ENCODE data around the gene TRPC3.

TRPC3 gene

DNA sequence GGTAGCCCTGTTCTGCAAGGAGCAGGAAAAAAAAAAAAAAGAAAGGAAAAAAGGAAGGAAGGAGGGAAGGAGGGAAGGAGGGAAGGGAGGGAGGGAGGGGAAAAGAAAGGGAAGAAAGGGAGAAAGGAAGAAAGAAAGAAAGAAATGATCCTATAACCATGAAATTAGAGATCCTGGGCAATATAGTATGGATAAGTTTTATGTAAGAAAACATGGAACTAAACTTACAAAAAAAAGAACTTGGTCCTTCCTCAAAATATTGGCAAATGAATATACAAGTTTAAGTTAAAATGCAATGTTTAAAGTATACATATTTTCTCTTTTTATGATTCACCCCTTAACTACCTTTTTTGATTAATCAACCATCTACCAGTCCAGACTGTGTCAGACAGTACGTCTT is 100.5 kb downstream of the TRPC3 start:
- Histone ChIP-seq H3K4me1 (ENCODE audit: control insufficient read depth in 1 of 2, insufficient read depth in 2 of 2, low read length in 2 of 2) (no peaks in the 10 kb centered on the region), H4K91ac (ENCODE audit: low read depth, low read length) (no peak overlapping the region), H3K4me2 (ENCODE audit: low read length) (no peak overlapping the region), H3K79me2 (ENCODE audit: control insufficient read depth, insufficient read depth, low read length, poor library complexity) (no peaks in the 10 kb centered on the region), H3K36me3 (ENCODE audit: control insufficient read depth in 1 of 2, insufficient read depth in 2 of 2, low read length in 2 of 2) (peaks cover 3 to 5% of the 10 kb centered on the region in 2 experiments), H3K4ac (ENCODE audit: low read depth, low read length) (no peak overlapping the region), H3K79me1 (ENCODE audit: low read length) (no peaks in the 10 kb centered on the region), H3K23ac (ENCODE audit: low read length) (no peak overlapping the region), H3K4me3 (ENCODE audit: low read depth, low read length) (no peak overlapping the region), H3K27ac (ENCODE audit: low read depth, low read length) (no peak overlapping the region), H3K9me3 (ENCODE audit: insufficient read depth, low read depth, low read length) (no peaks in the 10 kb centered on the region), H2BK12ac (ENCODE audit: low read length) (no peak overlapping the region), H2BK120ac (ENCODE audit: insufficient read depth, low read length, poor library complexity) (no peak overlapping the region), H3K14ac (ENCODE audit: low read length) (no peak overlapping the region), H3K18ac (ENCODE audit: low read length) (no peak overlapping the region), H4K12ac (ENCODE audit: low read depth, low read length) (no peak overlapping the region), H3K9ac (ENCODE audit: low read length) (no peak overlapping the region), H3K27me3 (ENCODE audit: insufficient read depth, low read length) (no peaks in the 10 kb centered on the region), H2AFZ (ENCODE audit: insufficient read depth, low read length, poor library complexity) (no peak overlapping the region), H2BK5ac (ENCODE audit: low read depth, low read length, poor library complexity) (no peak overlapping the region), H4K8ac (ENCODE audit: low read depth, low read length) (no peak overlapping the region), H2AK5ac (ENCODE audit: low read length) (no peak overlapping the region)
- whole genome bisulfite sequencing (ENCODE audit: extremely low coverage, insufficient coverage, insufficient read length): no CpG with 5 or more reads among the region's 1 CpG
- no peak for DNase-seq

DNA sequence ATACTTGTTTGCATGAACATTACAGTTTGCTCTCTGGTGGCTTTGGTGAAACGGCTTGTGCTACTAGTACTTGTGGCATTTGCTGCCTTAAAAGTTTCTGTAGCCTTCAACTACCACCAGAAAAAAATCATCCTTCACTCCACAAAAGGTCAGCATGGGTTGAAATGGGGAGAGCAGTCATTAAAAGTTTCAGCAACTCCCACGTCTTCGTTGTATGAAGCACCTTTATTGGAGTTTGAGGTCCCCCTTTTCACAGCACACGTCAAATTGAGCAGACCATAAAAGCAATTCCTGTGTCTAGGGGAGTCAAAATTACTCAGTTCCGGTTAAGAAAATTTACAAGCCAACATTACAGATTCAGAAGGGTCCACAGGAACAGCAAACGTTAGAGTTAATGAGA is 105.2 kb downstream of the TRPC3 start:
- no peak overlapping the region for H3K23ac ChIP-seq (ENCODE audit: low read length)
- no peak overlapping the region for H3K9ac ChIP-seq (ENCODE audit: low read length)
- no peaks in the 10 kb centered on the region for H3K27me3 ChIP-seq (ENCODE audit: insufficient read depth, low read length)
- H4K91ac ChIP-seq (ENCODE audit: low read depth, low read length): no peak overlapping the region
- H3K79me2 ChIP-seq (ENCODE audit: control insufficient read depth, insufficient read depth, low read length, poor library complexity): no peaks in the 10 kb centered on the region
- H3K27ac ChIP-seq (ENCODE audit: low read depth, low read length): no peak overlapping the region
- no CpG with 5 or more reads among the region's 6 CpGs for WGBS (ENCODE audit: extremely low coverage, insufficient coverage, insufficient read length)
- no peaks in the 10 kb centered on the region for H3K9me3 ChIP-seq (ENCODE audit: insufficient read depth, low read depth, low read length)
- no peak overlapping the region for H3K4ac ChIP-seq (ENCODE audit: low read depth, low read length)
- H4K8ac ChIP-seq (ENCODE audit: low read depth, low read length): no peak overlapping the region
- H3K36me3 ChIP-seq (ENCODE audit: control insufficient read depth in 1 of 2, insufficient read depth in 2 of 2, low read length in 2 of 2): peaks cover 2 to 5% of the 10 kb centered on the region in 2 experiments
- H2BK12ac ChIP-seq (ENCODE audit: low read length): no peak overlapping the region
- H2BK120ac ChIP-seq (ENCODE audit: insufficient read depth, low read length, poor library complexity): no peak overlapping the region
- H3K4me2 ChIP-seq (ENCODE audit: low read length): no peak overlapping the region
- DNase-seq: no peak
- H3K79me1 ChIP-seq (ENCODE audit: low read length): no peaks in the 10 kb centered on the region
- H2BK5ac ChIP-seq (ENCODE audit: low read depth, low read length, poor library complexity): no peak overlapping the region
- no peak overlapping the region for H3K14ac ChIP-seq (ENCODE audit: low read length)
- H2AFZ ChIP-seq (ENCODE audit: insufficient read depth, low read length, poor library complexity): no peak overlapping the region
- no peak overlapping the region for H3K4me3 ChIP-seq (ENCODE audit: low read depth, low read length)
- H4K12ac ChIP-seq (ENCODE audit: low read depth, low read length): no peak overlapping the region
- no peaks in the 10 kb centered on the region for H3K4me1 ChIP-seq (ENCODE audit: control insufficient read depth in 1 of 2, insufficient read depth in 2 of 2, low read length in 2 of 2)
- H3K18ac ChIP-seq (ENCODE audit: low read length): no peak overlapping the region
- H2AK5ac ChIP-seq (ENCODE audit: low read length): no peak overlapping the region

DNA sequence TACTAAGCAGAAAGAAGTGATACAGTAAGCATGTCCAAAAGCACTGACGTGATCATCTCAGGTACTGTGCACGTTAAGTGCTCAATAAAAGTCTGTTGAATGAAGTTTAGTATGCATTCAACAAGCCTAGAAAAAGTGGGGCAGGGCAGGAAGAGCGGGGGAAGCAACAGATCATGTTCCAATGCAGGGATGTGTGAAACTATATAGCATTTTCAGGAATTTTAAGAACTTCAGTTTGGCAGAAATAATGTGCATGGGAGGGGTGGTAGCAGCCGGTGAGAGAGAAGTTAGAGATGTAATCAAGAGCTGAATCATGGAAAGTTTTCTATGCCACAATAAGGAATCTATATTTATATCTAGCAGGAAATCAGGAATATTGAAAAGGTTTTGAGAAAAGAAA is 109.0 kb downstream of the TRPC3 start:
- H2AK5ac ChIP-seq (ENCODE audit: low read length): no peak overlapping the region
- H3K4me3 ChIP-seq (ENCODE audit: low read depth, low read length): no peak overlapping the region
- no peaks in the 10 kb centered on the region for H3K79me2 ChIP-seq (ENCODE audit: control insufficient read depth, insufficient read depth, low read length, poor library complexity)
- no peak overlapping the region for H4K91ac ChIP-seq (ENCODE audit: low read depth, low read length)
- H3K79me1 ChIP-seq (ENCODE audit: low read length): no peaks in the 10 kb centered on the region
- H2BK5ac ChIP-seq (ENCODE audit: low read depth, low read length, poor library complexity): no peak overlapping the region
- no peak overlapping the region for H2BK12ac ChIP-seq (ENCODE audit: low read length)
- H4K12ac ChIP-seq (ENCODE audit: low read depth, low read length): no peak overlapping the region
- H3K9me3 ChIP-seq (ENCODE audit: insufficient read depth, low read depth, low read length): no peaks in the 10 kb centered on the region
- H2AFZ ChIP-seq (ENCODE audit: insufficient read depth, low read length, poor library complexity): no peak overlapping the region
- H3K9ac ChIP-seq (ENCODE audit: low read length): no peak overlapping the region
- no peaks in the 10 kb centered on the region for H3K27me3 ChIP-seq (ENCODE audit: insufficient read depth, low read length)
- H2BK120ac ChIP-seq (ENCODE audit: insufficient read depth, low read length, poor library complexity): no peak overlapping the region
- no peak overlapping the region for H3K18ac ChIP-seq (ENCODE audit: low read length)
- H4K8ac ChIP-seq (ENCODE audit: low read depth, low read length): no peak overlapping the region
- no peaks in the 10 kb centered on the region for H3K4me1 ChIP-seq (ENCODE audit: control insufficient read depth in 1 of 2, insufficient read depth in 2 of 2, low read length in 2 of 2)
- no CpG with 5 or more reads among the region's 4 CpGs for WGBS (ENCODE audit: extremely low coverage, insufficient coverage, insufficient read length)
- H3K36me3 ChIP-seq (ENCODE audit: control insufficient read depth in 1 of 2, insufficient read depth in 2 of 2, low read length in 2 of 2): peaks cover 2 to 3% of the 10 kb centered on the region in 2 experiments
- H3K4ac ChIP-seq (ENCODE audit: low read depth, low read length): no peak overlapping the region
- DNase-seq: no peak
- no peak overlapping the region for H3K14ac ChIP-seq (ENCODE audit: low read length)
- H3K23ac ChIP-seq (ENCODE audit: low read length): no peak overlapping the region
- H3K4me2 ChIP-seq (ENCODE audit: low read length): no peak overlapping the region
- no peak overlapping the region for H3K27ac ChIP-seq (ENCODE audit: low read depth, low read length)

DNA sequence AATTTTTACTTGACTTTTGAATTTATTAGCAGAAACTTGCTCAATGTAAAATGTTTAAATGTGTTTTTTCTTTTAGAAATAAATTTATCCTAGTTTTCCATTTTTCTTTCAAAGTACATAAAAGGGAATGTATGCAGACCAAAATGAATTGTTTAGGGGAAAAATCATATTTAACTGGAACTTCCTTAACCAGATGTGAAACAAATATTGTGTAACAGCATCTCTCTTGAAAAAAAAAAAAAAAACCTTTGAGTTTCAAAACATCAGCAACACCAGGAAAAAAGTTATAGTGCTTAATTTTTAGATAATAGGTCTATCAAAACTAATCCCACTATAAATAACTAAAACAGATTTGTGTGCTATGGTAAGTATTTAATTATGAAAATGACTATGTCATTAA is 113.7 kb downstream of the TRPC3 start:
- Histone ChIP-seq H3K4ac (ENCODE audit: low read depth, low read length) (no peak overlapping the region), H3K14ac (ENCODE audit: low read length) (no peak overlapping the region), H3K4me2 (ENCODE audit: low read length) (no peak overlapping the region)

More for the DNA sequence above, 113.7 kb downstream of the TRPC3 start:
- Histone ChIP-seq H2AK5ac (ENCODE audit: low read length) (no peak overlapping the region), H2BK120ac (ENCODE audit: insufficient read depth, low read length, poor library complexity) (no peak overlapping the region), H3K9ac (ENCODE audit: low read length) (no peak overlapping the region), H3K79me2 (ENCODE audit: control insufficient read depth, insufficient read depth, low read length, poor library complexity) (no peaks in the 10 kb centered on the region), H3K36me3 (ENCODE audit: control insufficient read depth in 1 of 2, insufficient read depth in 2 of 2, low read length in 2 of 2) (no peaks in the 10 kb centered on the region), H2BK12ac (ENCODE audit: low read length) (no peak overlapping the region), H3K18ac (ENCODE audit: low read length) (no peak overlapping the region), H3K79me1 (ENCODE audit: low read length) (no peaks in the 10 kb centered on the region), H3K4me3 (ENCODE audit: low read depth, low read length) (no peak overlapping the region), H2AFZ (ENCODE audit: insufficient read depth, low read length, poor library complexity) (no peak overlapping the region), H3K27me3 (ENCODE audit: insufficient read depth, low read length) (no peaks in the 10 kb centered on the region), H4K91ac (ENCODE audit: low read depth, low read length) (no peak overlapping the region), H4K12ac (ENCODE audit: low read depth, low read length) (no peak overlapping the region), H4K8ac (ENCODE audit: low read depth, low read length) (no peak overlapping the region), H3K27ac (ENCODE audit: low read depth, low read length) (no peak overlapping the region), H3K23ac (ENCODE audit: low read length) (no peak overlapping the region), H2BK5ac (ENCODE audit: low read depth, low read length, poor library complexity) (no peak overlapping the region), H3K9me3 (ENCODE audit: insufficient read depth, low read depth, low read length) (no peaks in the 10 kb centered on the region), H3K4me1 (ENCODE audit: control insufficient read depth in 1 of 2, insufficient read depth in 2 of 2, low read length in 2 of 2) (no peaks in the 10 kb centered on the region)
- DNase-seq: no peak

All from trophoblast cell (in vitro differentiated cells and primary cell).